ENCODE data around the gene PARP9.

The PARP9 gene

GRCh38 chr3:122564155-122564912 is at the start of gene PARP9, which contains the start of gene DTX3L:
PARP9 (minus strand) TSS chr3:122564300; CDS start chr3:122559620, 4,680 bp downstream.
DTX3L (plus strand) TSS chr3:122564338; CDS start chr3:122564427, 89 bp downstream.
- no peaks in the 10 kb centered on the region for H3F3A ChIP-seq (ENCODE audit: low read depth)
- peaks cover 27% of the 10 kb centered on the region for H3K79me2 ChIP-seq (ENCODE audit: insufficient read depth, low read length)
- no peaks in the 10 kb centered on the region for H4K20me1 ChIP-seq (ENCODE audit: insufficient read depth, low read length, poor library complexity, severe bottlenecking)
- peak within 1 kb of the TSS; percentile 84 for H3K4me3 ChIP-seq (ENCODE audit: low read length, poor library complexity, severe bottlenecking)
- peaks cover 38% of the 10 kb centered on the region for H3K4me1 ChIP-seq (ENCODE audit: insufficient read depth, low read length, poor library complexity, severe bottlenecking)
- peak within 1 kb of the TSS; percentile 86 for H3K9ac ChIP-seq (ENCODE audit: low read depth, low read length, poor library complexity, severe bottlenecking)
- H3K4me2 ChIP-seq (ENCODE audit: low read depth, low read length, poor library complexity, severe bottlenecking): peak within 1 kb of the TSS; percentile 78
- no peaks in the 10 kb centered on the region for H3K27me3 ChIP-seq (ENCODE audit: insufficient read depth, low read length, poor library complexity, severe bottlenecking)
- no peaks in the 10 kb centered on the region for H3K9me2 ChIP-seq (replicated peaks; ENCODE audit: low read depth, low read length)
- TF ChIP-seq CTCF (conservative IDR thresholded peaks at IDR 0.05; ENCODE audit: low read length): no peak
- TF ChIP-seq EZH2phosphoT487 (IDR thresholded peaks at IDR 0.05; ENCODE audit: borderline replicate concordance): no peak
- H3K36me3 ChIP-seq (ENCODE audit: insufficient read depth, low read length): no peaks in the 10 kb centered on the region
- no peaks in the 10 kb centered on the region for H3K9me3 ChIP-seq (ENCODE audit: insufficient read depth, low read depth, low read length)
- peak within 1 kb of the TSS; percentile 82 for H2AFZ ChIP-seq (ENCODE audit: low read length)

GRCh38 chr3:122612696-122613095 is 48.6 kb upstream of the PARP9 start:
- Histone ChIP-seq H2AFZ (ENCODE audit: low read length) (no peak overlapping the region), H3K27me3 (ENCODE audit: insufficient read depth, low read length, poor library complexity, severe bottlenecking) (no peaks in the 10 kb centered on the region), H3F3A (ENCODE audit: low read depth) (no peaks in the 10 kb centered on the region), H3K9ac (ENCODE audit: low read depth, low read length, poor library complexity, severe bottlenecking) (no peak overlapping the region), H4K20me1 (ENCODE audit: insufficient read depth, low read length, poor library complexity, severe bottlenecking) (no peaks in the 10 kb centered on the region), H3K9me3 (ENCODE audit: insufficient read depth, low read depth, low read length) (no peaks in the 10 kb centered on the region), H3K79me2 (ENCODE audit: insufficient read depth, low read length) (no peaks in the 10 kb centered on the region), H3K36me3 (ENCODE audit: insufficient read depth, low read length) (no peaks in the 10 kb centered on the region), H3K9me2 (replicated peaks; ENCODE audit: low read depth, low read length) (no peaks in the 10 kb centered on the region), H3K4me3 (ENCODE audit: low read length, poor library complexity, severe bottlenecking) (no peak overlapping the region), H3K4me1 (ENCODE audit: insufficient read depth, low read length, poor library complexity, severe bottlenecking) (peaks cover 9% of the 10 kb centered on the region), H3K4me2 (ENCODE audit: low read depth, low read length, poor library complexity, severe bottlenecking) (no peak overlapping the region)
- TF ChIP-seq CTCF (conservative IDR thresholded peaks at IDR 0.05; ENCODE audit: low read length): no peak
- TF ChIP-seq EZH2phosphoT487 (IDR thresholded peaks at IDR 0.05; ENCODE audit: borderline replicate concordance): no peak

GRCh38 chr3:122609798-122610559 is 45.9 kb upstream of the PARP9 start:
- H3K9ac ChIP-seq (ENCODE audit: low read depth, low read length, poor library complexity, severe bottlenecking): no peak overlapping the region
- no peaks in the 10 kb centered on the region for H4K20me1 ChIP-seq (ENCODE audit: insufficient read depth, low read length, poor library complexity, severe bottlenecking)
- H3K9me3 ChIP-seq (ENCODE audit: insufficient read depth, low read depth, low read length): no peaks in the 10 kb centered on the region
- no peak for TF ChIP-seq CTCF (conservative IDR thresholded peaks at IDR 0.05; ENCODE audit: low read length)
- no peak for TF ChIP-seq EZH2phosphoT487 (IDR thresholded peaks at IDR 0.05; ENCODE audit: borderline replicate concordance)
- H3K36me3 ChIP-seq (ENCODE audit: insufficient read depth, low read length): no peaks in the 10 kb centered on the region
- H3K9me2 ChIP-seq (replicated peaks; ENCODE audit: low read depth, low read length): no peaks in the 10 kb centered on the region
- no peak overlapping the region for H3K4me2 ChIP-seq (ENCODE audit: low read depth, low read length, poor library complexity, severe bottlenecking)
- no peaks in the 10 kb centered on the region for H3K79me2 ChIP-seq (ENCODE audit: insufficient read depth, low read length)
- no peaks in the 10 kb centered on the region for H3K27me3 ChIP-seq (ENCODE audit: insufficient read depth, low read length, poor library complexity, severe bottlenecking)
- H3F3A ChIP-seq (ENCODE audit: low read depth): no peaks in the 10 kb centered on the region
- H2AFZ ChIP-seq (ENCODE audit: low read length): peak overlapping the region; percentile 37; the same call in 1 of the 2 replicates
- H3K4me1 ChIP-seq (ENCODE audit: insufficient read depth, low read length, poor library complexity, severe bottlenecking): no peaks in the 10 kb centered on the region
- H3K4me3 ChIP-seq (ENCODE audit: low read length, poor library complexity, severe bottlenecking): no peak overlapping the region

All from Loucy (cell line).